Measurements from ENCODE around the gene AUTS2.

The AUTS2 gene

DNA sequence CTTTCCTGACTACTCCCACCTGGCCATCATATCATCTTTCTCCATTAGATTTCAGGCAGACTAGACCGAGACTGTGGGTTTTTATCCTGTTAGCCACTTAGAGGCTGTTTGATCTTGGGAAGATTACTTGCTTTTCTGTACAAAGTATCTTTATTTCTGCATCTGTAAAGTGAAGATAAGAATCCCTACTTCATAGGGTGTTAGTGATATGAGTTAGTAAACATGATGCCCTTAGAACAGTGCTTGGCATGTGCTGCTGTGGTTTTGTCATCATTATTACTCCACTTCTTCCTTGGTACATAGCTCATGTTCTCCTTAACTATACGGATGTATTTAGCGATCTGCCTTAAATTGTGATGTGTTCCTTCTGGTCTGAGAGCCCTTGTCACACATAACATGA, 165.2 kb downstream of the AUTS2 start:
- H3K36me3 ChIP-seq (ENCODE audit: low read depth) = no peaks in the 10 kb centered on the region
- no peaks in the 10 kb centered on the region for H3K27me3 ChIP-seq (ENCODE audit: insufficient read depth, poor library complexity, severe bottlenecking)
- no peak overlapping the region for H3K27ac ChIP-seq (ENCODE audit: poor library complexity, severe bottlenecking)
- no peaks in the 10 kb centered on the region for H3K4me1 ChIP-seq (ENCODE audit: insufficient read depth, poor library complexity, severe bottlenecking)
- TF ChIP-seq, protein P1, sequence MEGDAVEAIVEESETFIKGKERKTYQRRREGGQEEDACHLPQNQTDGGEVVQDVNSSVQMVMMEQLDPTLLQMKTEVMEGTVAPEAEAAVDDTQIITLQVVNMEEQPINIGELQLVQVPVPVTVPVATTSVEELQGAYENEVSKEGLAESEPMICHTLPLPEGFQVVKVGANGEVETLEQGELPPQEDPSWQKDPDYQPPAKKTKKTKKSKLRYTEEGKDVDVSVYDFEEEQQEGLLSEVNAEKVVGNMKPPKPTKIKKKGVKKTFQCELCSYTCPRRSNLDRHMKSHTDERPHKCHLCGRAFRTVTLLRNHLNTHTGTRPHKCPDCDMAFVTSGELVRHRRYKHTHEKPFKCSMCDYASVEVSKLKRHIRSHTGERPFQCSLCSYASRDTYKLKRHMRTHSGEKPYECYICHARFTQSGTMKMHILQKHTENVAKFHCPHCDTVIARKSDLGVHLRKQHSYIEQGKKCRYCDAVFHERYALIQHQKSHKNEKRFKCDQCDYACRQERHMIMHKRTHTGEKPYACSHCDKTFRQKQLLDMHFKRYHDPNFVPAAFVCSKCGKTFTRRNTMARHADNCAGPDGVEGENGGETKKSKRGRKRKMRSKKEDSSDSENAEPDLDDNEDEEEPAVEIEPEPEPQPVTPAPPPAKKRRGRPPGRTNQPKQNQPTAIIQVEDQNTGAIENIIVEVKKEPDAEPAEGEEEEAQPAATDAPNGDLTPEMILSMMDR (IDR thresholded peaks at IDR 0.05; ENCODE audit: poor library complexity, severe bottlenecking) = no peak
- H3K4me3 ChIP-seq (ENCODE audit: severe bottlenecking) = no peak overlapping the region
- no peak for ATAC-seq (ENCODE audit: low read depth)
- no peak for DNase-seq (ENCODE audit: low spot score)
- no peaks in the 10 kb centered on the region for H3K9me3 ChIP-seq (ENCODE audit: severe bottlenecking)

DNA sequence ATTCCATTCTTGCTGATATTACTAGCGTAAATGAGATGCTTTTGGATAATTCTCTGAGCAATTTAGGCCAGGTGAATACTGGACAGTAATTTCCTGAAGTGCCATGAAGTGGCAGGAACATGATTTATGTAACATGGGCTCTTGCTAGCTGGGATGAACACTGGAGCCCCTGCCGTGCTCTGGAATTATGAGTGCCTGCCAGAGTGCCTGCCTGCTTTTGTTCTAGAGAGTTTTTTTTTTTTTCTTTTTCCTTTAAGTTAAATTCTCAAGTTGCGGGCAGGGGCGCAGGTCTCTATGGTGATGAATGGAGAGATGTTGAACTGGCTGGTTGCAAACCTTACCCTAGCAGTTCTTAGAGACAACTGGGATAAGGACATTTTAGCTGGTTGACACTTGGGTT, 165.9 kb downstream of the AUTS2 start:
- Histone ChIP-seq H3K9me3 (ENCODE audit: severe bottlenecking) (no peaks in the 10 kb centered on the region), H3K27me3 (ENCODE audit: insufficient read depth, poor library complexity, severe bottlenecking) (no peaks in the 10 kb centered on the region), H3K27ac (ENCODE audit: poor library complexity, severe bottlenecking) (no peak overlapping the region), H3K4me1 (ENCODE audit: insufficient read depth, poor library complexity, severe bottlenecking) (no peaks in the 10 kb centered on the region), H3K36me3 (ENCODE audit: low read depth) (no peaks in the 10 kb centered on the region), H3K4me3 (ENCODE audit: severe bottlenecking) (no peak overlapping the region)
- TF ChIP-seq, protein P1 (IDR thresholded peaks at IDR 0.05; ENCODE audit: poor library complexity, severe bottlenecking) = no peak
- ATAC-seq (ENCODE audit: low read depth) = no peak
- no peak for DNase-seq (ENCODE audit: low spot score)

DNA sequence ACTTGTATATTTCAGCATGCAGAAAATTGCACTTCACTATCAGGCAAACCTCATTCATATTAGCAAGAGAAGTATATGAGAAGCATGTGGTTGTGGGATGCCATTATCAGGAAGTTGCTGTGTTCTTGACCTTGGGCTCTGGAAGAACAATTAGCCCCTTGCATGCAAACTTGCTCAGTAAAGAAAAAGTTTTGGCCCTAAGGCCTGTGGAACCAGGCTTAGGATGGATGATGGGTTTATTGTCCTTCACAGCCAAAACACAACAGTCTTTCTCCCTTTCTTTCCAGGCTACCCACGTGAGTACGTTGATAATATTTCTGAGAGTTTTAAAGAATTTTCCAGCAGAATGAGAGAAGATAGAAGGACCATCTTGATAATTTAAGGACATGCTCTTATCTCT, 166.4 kb downstream of the AUTS2 start:
- Histone ChIP-seq H3K36me3 (ENCODE audit: low read depth) (no peaks in the 10 kb centered on the region), H3K27ac (ENCODE audit: poor library complexity, severe bottlenecking) (no peak overlapping the region), H3K27me3 (ENCODE audit: insufficient read depth, poor library complexity, severe bottlenecking) (no peaks in the 10 kb centered on the region), H3K9me3 (ENCODE audit: severe bottlenecking) (no peaks in the 10 kb centered on the region), H3K4me1 (ENCODE audit: insufficient read depth, poor library complexity, severe bottlenecking) (no peaks in the 10 kb centered on the region), H3K4me3 (ENCODE audit: severe bottlenecking) (no peak overlapping the region)
- ATAC-seq (ENCODE audit: low read depth) (no peak), DNase-seq (ENCODE audit: low spot score) (no peak)
- TF ChIP-seq, protein P1 (IDR thresholded peaks at IDR 0.05; ENCODE audit: poor library complexity, severe bottlenecking) = no peak

DNA sequence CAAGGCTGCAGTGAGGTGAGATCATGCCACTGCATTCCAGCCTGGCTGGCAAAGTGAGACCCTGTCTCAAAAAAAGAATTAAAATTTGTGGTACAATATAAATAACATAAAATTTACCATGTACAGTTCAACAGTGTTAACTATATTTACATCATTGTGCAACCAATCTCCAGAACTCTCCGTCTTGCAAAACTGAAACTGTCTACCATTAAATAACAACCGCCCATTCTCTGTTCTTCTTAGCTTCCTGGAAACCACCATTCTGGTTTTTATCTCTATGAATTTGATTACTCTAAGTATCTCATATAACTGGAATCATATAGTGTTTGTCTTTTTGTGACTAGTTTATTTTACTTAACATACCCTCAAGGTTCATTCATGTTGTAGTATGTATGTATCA, 167.6 kb downstream of the AUTS2 start:
- Histone ChIP-seq H3K9me3 (ENCODE audit: severe bottlenecking) (no peaks in the 10 kb centered on the region), H3K36me3 (ENCODE audit: low read depth) (no peaks in the 10 kb centered on the region), H3K27me3 (ENCODE audit: insufficient read depth, poor library complexity, severe bottlenecking) (no peaks in the 10 kb centered on the region), H3K4me3 (ENCODE audit: severe bottlenecking) (no peak overlapping the region), H3K4me1 (ENCODE audit: insufficient read depth, poor library complexity, severe bottlenecking) (no peaks in the 10 kb centered on the region), H3K27ac (ENCODE audit: poor library complexity, severe bottlenecking) (no peak overlapping the region)
- TF ChIP-seq, protein P1 (IDR thresholded peaks at IDR 0.05; ENCODE audit: poor library complexity, severe bottlenecking) = no peak
- ATAC-seq (ENCODE audit: low read depth) (no peak), DNase-seq (ENCODE audit: low spot score) (no peak)

DNA sequence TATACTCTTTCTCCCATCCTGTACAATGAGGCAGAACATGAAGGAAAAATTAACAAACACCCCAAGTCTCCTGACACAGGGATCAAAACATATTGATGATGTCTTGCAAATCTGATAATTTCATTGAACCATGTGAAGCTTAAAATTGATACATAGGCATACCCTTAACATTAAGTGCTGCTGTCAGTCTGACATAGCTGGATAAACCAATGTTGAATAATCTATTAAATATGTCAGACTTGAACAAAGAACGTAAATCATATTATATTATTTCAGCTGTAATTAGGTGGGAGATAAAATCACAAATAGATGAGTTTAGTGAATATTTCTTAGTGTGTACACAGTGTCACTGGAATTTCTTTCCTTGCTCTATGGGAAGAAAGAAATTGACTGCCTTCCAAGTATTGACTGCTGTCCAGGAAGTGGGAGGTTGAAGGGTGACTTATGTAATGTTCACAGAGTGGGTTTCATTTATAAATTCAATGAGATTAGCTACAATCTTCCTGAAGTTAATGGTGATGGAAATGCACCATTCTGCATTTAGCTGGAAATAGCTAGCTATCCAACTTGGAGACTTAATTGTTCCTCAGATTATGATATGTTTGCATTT, 170.8 kb downstream of the AUTS2 start:
- Histone ChIP-seq H3K27me3 (ENCODE audit: insufficient read depth, poor library complexity, severe bottlenecking) (no peaks in the 10 kb centered on the region), H3K36me3 (ENCODE audit: low read depth) (no peaks in the 10 kb centered on the region), H3K4me3 (ENCODE audit: severe bottlenecking) (no peak overlapping the region), H3K9me3 (ENCODE audit: severe bottlenecking) (no peaks in the 10 kb centered on the region), H3K4me1 (ENCODE audit: insufficient read depth, poor library complexity, severe bottlenecking) (no peaks in the 10 kb centered on the region), H3K27ac (ENCODE audit: poor library complexity, severe bottlenecking) (no peak overlapping the region)
- DNase-seq (ENCODE audit: low spot score) = no peak
- no peak for ATAC-seq (ENCODE audit: low read depth)
- TF ChIP-seq, protein P1 (IDR thresholded peaks at IDR 0.05; ENCODE audit: poor library complexity, severe bottlenecking) = no peak
